Fibroblast of lung (primary cell): ENCODE data around the gene RIOK3.

ENCODE experiments used
- CTCF ChIP-seq, 2 donors: IDR thresholded peaks in 1 of 2; conservative IDR thresholded peaks in 1 of 2; 1 replicate in 1 of 2; 2 replicates in 1 of 2; pipeline ENCODE4 v1.5.1; 2011 to 2012; ENCODE audit warnings: low read length in 2 of 2, control low read depth in 1 of 2, inconsistent platforms in 1 of 2, low read depth in 1 of 2, mild to moderate bottlenecking in 1 of 2
- EZH2 ChIP-seq: IDR thresholded peaks from 2 replicates; pipeline ENCODE4 v1.5.1; 2012; ENCODE audit warnings: low read length, control low read depth, mild to moderate bottlenecking; ENCODE audit errors: missing control alignments

GRCh38 chr18:23452728-23453679, at the start of gene RIOK3:
- TF ChIP-seq CTCF (conservative IDR thresholded peaks at IDR 0.05 in 1 of 2, IDR thresholded peaks at IDR 0.05 in 1 of 2; ENCODE audit: low read depth in 1 of 2, low read length in 2 of 2) (no peak), EZH2 (no peak)
